ENCODE data around the gene CYLD.

CYLD gene

GRCh38 chr16:50741781-50742575 is at the start of gene CYLD:
Gene CYLD (plus strand): TSS chr16:50742086. CDS start chr16:50749699, 7,613 bp downstream.
- peak; percentile 94 for DNase-seq

GRCh38 chr16:50692644-50692998 is 49.3 kb upstream of the CYLD start:
- DNase-seq, result no peak

GRCh38 chr16:50692999-50693781 is 48.7 kb upstream of the CYLD start, which contains the start of gene NOD2:
Gene NOD2 (plus strand): TSS chr16:50693606. CDS start chr16:50699496, 5,890 bp downstream.
- no peak for DNase-seq

- no peak for DNase-seq
These were observed 47.7 kb upstream of the CYLD start for GRCh38 chr16:50694206-50694605.

- no peak for DNase-seq
These were observed 46.6 kb upstream of the CYLD start for GRCh38 chr16:50695017-50696000.

GRCh38 chr16:50696126-50696525 is 45.8 kb upstream of the CYLD start:
- no peak for DNase-seq

GRCh38 chr16:50696575-50697420 is 45.1 kb upstream of the CYLD start:
- peak; percentile 51 for DNase-seq

- no peak for DNase-seq
These were observed 44.5 kb upstream of the CYLD start for GRCh38 chr16:50697421-50697715.

- no peak for DNase-seq
These were observed 43.8 kb upstream of the CYLD start for GRCh38 chr16:50697881-50698767.

GRCh38 chr16:50699326-50700159 is 42.3 kb upstream of the CYLD start:
- DNase-seq, result no peak

GRCh38 chr16:50702725-50703124 is 39.2 kb upstream of the CYLD start:
- no peak for DNase-seq

GRCh38 chr16:50704245-50704644 is 37.6 kb upstream of the CYLD start:
- DNase-seq, result no peak

GRCh38 chr16:50705436-50706110 is 36.3 kb upstream of the CYLD start:
- DNase-seq, result no peak

GRCh38 chr16:50706250-50706649 is 35.6 kb upstream of the CYLD start:
- no peak for DNase-seq

GRCh38 chr16:50708373-50709060 is 33.4 kb upstream of the CYLD start:
- DNase-seq, result no peak

GRCh38 chr16:50709061-50709684 is 32.7 kb upstream of the CYLD start:
- no peak for DNase-seq

GRCh38 chr16:50709980-50710379 is 31.9 kb upstream of the CYLD start:
- DNase-seq, result no peak

- DNase-seq, result no peak
These were observed 30.8 kb upstream of the CYLD start for GRCh38 chr16:50711040-50711439.
